ENCODE results near the gene GLDN. TPM values are rescaled to one million over a fixed set of nuclear protein-coding genes. Genes with fewer than 3 reads are reported as not detected.
"Not testable (repeated sequence)": the region's sequence is repeated elsewhere in the genome, so short reads cannot be mapped to it uniquely, and the experiment has no call there.

GLDN gene
- total and polyA plus RNA-seq, 2 experiments from 2014 or later = 0.32 to 1.2 TPM

GRCh38 chr15:51444807-51445206 lies 103.4 kb downstream of the GLDN start:
- H3K4me3 ChIP-seq = no peak overlapping the region
- H3K27ac ChIP-seq (ENCODE audit: low read depth) = no peak overlapping the region
- Mint-ChIP-seq H3K4me1 (peaks cover 3% of the 10 kb centered on the region; the same call in 2 of the 3 replicates), H3K36me3 (ENCODE audit: low read depth) (no peaks in the 10 kb centered on the region; the same call in 2 of the 3 replicates), H3K9me3 (no peaks in the 10 kb centered on the region), H3K4me3 (no peak overlapping the region), H3K27ac (no peak overlapping the region), H3K27me3 (ENCODE audit: insufficient read depth, low read depth, poor library complexity) (peaks cover 2% of the 10 kb centered on the region)
- no peaks in the 10 kb centered on the region for H3F3A ChIP-seq (replicated peaks; ENCODE audit: low read depth)
- no peaks in the 10 kb centered on the region for H3K79me2 ChIP-seq (replicated peaks; ENCODE audit: insufficient read depth)
- no peaks in the 10 kb centered on the region for H3K36me3 ChIP-seq (ENCODE audit: insufficient read depth)
- H4K20me1 ChIP-seq (replicated peaks; ENCODE audit: insufficient read depth) = no peaks in the 10 kb centered on the region
- no peak overlapping the region for H3K4me2 ChIP-seq
- TF ChIP-seq EZH2phosphoT487 (IDR thresholded peaks at IDR 0.05; ENCODE audit: unreplicated experiment) (no peak), EZH2 (IDR thresholded peaks at IDR 0.05; ENCODE audit: low read depth, unreplicated experiment) (no peak), ZNF462 (CRISPR knock-in tag; IDR thresholded peaks at IDR 0.05) (no peak), CTCF (conservative IDR thresholded peaks at IDR 0.05; ENCODE audit: low read depth in 2 of 2) (no peak), ZNF114 (CRISPR knock-in tag; IDR thresholded peaks at IDR 0.05) (no peak), ZNF331 (CRISPR knock-in tag; IDR thresholded peaks at IDR 0.05; ENCODE audit: low read depth) (no peak), JUNB (IDR thresholded peaks at IDR 0.05; ENCODE audit: unreplicated experiment) (no peak), STAT1 (IDR thresholded peaks at IDR 0.05; ENCODE audit: unreplicated experiment) (no peak), POLR2AphosphoS5 (IDR thresholded peaks at IDR 0.05; ENCODE audit: low read depth) (no peak), ETS1 (IDR thresholded peaks at IDR 0.05) (no peak), CREB1 (CRISPR knock-in tag; IDR thresholded peaks at IDR 0.05; ENCODE audit: low read depth) (no peak)
- no peak overlapping the region for H2AFZ ChIP-seq
- DNase-seq (ENCODE audit: low spot score) = no peak
- H3K4me1 ChIP-seq (ENCODE audit: insufficient read depth) = no peaks in the 10 kb centered on the region
- H3K9me2 ChIP-seq (ENCODE audit: insufficient read depth) = peaks cover 4% of the 10 kb centered on the region; the same call in 1 of the 2 replicates
- no peak for ATAC-seq
- no peaks in the 10 kb centered on the region for H3K27me3 ChIP-seq (ENCODE audit: insufficient read depth)

- not testable (repeated sequence) for H3K4me3 Mint-ChIP-seq; H3K4me1 ChIP-seq (ENCODE audit: insufficient read depth); H3K79me2 ChIP-seq (replicated peaks; ENCODE audit: insufficient read depth); H3K27ac Mint-ChIP-seq; H3K4me1 Mint-ChIP-seq; H3K27me3 Mint-ChIP-seq (ENCODE audit: insufficient read depth, low read depth, poor library complexity); DNase-seq (ENCODE audit: low spot score); H3K36me3 Mint-ChIP-seq (ENCODE audit: low read depth); H3K27me3 ChIP-seq (ENCODE audit: insufficient read depth); H3F3A ChIP-seq (replicated peaks; ENCODE audit: low read depth); H2AFZ ChIP-seq; H3K4me3 ChIP-seq; ATAC-seq; H3K27ac ChIP-seq (ENCODE audit: low read depth); H3K4me2 ChIP-seq; H3K9me3 Mint-ChIP-seq; H3K9me2 ChIP-seq (ENCODE audit: insufficient read depth); H4K20me1 ChIP-seq (replicated peaks; ENCODE audit: insufficient read depth); H3K36me3 ChIP-seq (ENCODE audit: insufficient read depth)
Observed at GRCh38 chr15:51446029-51446744, 104.7 kb downstream of the GLDN start.

Data from GM23338 (cell line).